ENCODE results near the gene PLPPR3.
"Not testable (repeated sequence)": the region's sequence is repeated elsewhere in the genome, so short reads cannot be mapped to it uniquely, and the experiment has no call there.

Gene PLPPR3

DNA sequence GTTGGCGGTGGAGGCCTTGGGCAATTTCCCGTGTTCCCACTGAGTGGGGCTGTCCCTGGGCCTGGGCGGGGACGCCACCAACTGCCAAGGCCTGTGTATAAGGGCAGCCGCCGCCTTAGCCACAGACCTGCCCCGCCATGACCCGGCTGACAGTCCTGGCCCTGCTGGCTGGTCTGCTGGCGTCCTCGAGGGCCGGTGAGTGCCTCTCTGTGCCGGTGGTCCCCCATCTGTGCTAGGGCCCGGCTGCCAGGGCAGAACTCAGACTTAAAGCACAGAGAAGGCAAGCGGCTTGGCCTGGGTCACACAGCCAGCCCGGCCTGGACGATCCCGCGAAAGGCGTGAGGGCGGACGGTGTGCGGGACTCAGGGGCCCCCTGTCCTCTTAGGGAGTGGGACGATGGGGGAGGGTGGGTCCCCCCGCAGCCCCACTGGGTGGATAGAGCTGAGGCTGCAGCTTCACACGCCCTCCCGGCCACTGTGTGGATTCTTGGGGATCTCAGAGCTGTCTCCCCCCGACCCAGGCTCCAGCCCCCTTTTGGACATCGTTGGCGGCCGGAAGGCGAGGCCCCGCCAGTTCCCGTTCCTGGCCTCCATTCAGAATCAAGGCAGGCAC, 6.1 kb upstream of the PLPPR3 start, which contains the start of gene AZU1:
Gene AZU1 (plus strand): TSS at position 128 of the 612 bp plus-strand sequence. CDS start 10 bp downstream, at position 138.
- DNase-seq = no peak

DNA sequence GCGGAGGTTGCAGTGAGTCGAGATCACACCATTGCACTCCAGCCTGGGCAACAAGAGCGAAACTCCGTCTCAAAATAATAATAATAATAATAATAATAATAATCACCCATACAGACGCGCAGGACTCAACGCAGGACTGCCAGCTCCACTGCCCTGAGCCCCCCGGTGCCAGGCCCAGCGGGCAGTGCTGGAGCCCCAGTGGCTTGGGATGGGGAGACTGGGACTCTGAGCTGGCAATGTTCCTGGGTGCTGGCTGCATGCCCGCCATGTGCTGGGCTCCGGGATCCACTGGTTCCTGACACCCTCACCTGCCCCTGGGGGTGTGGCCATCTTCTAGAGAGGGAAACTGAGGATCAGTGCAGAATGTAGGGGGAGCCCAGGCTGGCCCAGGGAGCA, 5.6 kb upstream of the PLPPR3 start:
- DNase-seq = no peak

DNA sequence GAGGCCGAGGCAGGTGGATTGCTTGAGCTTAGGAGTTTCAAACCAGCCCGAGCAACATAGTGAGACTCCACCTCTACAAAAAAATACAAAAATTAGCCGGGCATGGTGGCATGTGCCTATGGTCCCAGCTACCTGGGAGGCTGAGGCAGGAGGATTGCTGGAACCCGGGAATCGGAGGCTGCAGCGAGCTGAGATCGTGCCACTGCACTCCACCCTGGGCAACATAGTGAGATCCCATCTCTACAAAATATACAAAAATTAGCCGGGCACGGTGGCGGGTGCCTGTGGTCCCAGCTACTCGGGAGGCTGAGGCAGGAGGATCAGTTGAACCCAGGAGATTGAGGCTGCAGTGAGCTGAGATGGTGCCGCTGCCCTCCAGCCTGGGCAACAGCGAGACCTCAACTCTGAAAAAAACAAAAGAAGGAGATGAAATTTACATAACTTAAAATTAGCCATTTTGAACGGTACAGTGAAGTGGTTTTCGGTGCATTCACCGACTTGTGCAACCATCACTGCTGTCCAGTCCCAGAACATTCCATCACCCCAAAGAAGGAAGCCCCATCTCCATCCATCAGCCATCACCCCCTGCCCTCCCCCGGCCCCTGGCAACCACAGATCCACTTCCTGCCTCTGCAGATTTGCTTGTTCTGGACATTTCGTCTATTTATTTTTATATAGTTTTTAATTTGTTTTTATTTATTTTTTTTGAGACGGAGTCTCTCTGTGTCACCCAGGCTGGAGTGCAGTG, 4.3 kb upstream of the PLPPR3 start:
- DNase-seq = no peak

DNA sequence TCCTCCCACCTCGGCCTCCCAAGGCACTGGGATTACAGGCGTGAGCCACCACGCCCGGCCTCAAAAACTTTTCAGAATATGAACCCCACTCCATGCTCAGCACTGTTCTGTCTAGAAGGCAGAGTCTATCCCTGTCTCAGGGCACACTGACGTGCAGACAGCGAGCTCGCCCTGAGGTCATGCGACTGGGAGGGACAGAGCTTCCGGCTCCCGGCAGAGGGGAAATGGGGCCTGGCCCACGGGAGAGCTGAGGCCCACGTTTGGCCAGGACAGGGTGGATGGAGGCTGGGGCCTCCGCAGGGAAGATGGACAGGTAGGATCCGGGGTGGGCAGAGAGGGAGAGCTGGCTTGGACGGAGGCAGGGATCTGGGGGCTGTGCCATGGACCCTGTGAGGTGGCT, 3.1 kb upstream of the PLPPR3 start:
- no peak for DNase-seq

DNA sequence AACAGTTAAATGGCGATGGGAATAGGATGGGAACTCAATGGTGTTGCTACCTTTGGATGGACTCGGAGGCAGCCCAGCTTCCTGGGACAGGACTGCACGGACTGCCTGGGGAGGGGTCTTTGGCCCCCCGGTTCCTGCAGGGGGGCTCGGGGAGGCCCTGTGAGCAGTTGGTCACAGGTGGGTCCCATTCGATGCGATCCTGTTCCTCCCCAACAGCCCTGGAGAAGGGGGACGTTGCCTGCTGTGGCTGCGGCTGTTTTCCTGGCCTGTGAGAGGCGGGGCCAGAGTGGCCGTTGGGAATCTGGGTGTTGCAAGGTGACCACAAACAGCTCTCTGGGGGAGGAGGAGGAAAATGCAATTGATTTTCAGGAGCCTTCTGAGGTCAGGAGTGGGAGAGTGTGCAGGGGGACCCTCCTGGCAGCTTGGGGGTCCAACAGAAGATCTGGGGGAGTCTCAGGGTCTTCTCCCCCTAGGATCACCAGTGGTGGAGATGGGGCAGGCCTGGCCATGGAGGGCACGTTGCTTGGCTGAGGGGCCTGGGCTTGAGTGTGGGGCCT, 1.9 kb upstream of the PLPPR3 start:
- DNase-seq = no peak

DNA sequence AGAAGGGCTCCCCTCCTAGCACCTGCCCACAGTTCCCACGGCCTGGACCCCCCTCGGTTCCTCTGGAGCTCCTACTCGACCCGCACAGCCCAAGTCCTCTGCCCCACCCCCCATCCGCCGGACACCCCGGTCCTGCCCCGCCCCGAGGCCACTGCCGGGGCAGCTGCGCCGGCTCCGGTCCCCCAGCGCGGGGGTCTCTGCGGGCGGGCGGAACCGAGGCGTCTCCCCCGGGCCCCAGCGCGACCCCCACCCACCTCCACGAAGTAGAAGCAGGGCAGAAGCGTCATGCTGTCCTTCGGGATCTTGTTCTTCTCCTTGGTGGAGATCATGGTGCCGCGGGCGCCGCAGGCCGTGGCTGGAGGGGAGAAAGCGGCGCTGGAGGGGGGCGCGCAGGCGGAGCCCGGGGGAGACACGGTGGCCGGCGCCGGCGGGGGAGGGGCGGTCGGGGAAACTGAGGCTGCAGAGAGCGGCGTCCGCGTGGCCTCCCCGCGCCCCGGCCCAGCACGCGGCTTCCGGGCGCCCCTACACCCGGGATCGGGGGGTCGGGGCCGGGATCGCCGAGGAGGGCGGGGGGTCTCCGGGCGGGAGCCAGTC, 427 bp downstream of the PLPPR3 start:
- DNase-seq = no peak

DNA sequence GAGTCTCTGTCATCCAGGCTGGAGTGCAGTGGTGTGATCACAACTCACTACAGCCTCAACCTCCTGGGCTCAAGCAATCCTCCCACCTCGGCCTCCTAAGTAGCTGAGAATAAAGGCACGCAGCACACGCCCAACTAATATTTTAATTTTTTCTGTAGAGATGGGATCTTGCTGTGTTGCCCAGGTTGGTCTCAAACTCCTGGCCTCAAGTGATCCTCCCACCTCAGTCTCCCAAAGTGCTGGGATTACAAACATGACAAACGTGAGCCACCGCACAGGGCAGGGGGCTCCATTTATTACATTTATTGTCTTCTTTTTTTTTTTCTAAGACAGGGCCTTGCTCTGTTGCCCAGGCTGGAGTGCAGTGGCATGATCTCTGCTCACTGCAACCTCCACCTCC, 1.5 kb downstream of the PLPPR3 start:
- DNase-seq = not testable (repeated sequence)

DNA sequence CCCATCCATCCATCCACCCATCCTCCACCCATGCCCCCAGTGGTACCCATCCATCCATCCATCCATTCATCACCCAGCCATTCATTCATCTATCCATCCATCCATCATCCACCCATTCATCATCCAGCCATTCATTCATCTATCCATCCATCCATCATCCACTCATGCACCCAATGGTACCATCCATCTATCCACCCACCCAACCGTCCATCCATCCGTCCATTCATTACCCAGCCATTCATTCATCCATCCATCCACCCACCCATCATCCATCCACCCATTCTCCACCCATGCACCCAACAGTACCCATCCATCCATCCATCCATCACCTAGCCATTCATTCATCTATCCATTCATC, 5.3 kb downstream of the PLPPR3 start:
- no peak for DNase-seq

DNA sequence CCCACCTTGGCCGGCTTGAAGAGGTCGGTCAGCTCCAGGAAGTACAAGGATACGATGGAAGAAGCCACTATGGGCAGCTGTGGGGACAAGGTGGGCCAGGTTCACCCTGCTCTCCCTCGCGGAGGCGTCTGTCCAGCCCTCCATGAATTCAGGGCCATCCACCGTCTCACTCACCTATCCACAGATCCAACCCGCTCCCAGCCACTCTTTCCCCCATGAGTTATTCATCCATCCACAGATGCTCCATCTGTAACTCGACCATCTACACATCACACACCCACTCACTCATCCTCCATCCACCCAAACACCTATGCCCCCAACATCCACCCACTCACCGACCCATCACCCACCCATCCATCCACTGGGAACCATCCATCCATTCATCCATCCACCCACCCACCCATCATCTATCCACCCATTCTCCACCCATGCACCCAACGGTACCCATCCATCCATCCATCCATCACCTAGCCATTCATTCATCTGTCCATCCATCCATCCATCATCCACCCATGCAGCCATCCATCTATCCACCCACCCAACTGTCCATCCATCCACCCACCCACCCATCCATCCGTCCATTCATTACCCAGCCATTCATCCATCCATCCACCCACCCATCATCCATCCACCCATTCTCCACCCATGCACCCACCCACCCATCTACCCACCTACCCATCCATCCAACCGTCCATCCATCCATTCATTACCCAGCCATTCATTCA, 5.8 kb downstream of the PLPPR3 start:
- no peak for DNase-seq

DNA sequence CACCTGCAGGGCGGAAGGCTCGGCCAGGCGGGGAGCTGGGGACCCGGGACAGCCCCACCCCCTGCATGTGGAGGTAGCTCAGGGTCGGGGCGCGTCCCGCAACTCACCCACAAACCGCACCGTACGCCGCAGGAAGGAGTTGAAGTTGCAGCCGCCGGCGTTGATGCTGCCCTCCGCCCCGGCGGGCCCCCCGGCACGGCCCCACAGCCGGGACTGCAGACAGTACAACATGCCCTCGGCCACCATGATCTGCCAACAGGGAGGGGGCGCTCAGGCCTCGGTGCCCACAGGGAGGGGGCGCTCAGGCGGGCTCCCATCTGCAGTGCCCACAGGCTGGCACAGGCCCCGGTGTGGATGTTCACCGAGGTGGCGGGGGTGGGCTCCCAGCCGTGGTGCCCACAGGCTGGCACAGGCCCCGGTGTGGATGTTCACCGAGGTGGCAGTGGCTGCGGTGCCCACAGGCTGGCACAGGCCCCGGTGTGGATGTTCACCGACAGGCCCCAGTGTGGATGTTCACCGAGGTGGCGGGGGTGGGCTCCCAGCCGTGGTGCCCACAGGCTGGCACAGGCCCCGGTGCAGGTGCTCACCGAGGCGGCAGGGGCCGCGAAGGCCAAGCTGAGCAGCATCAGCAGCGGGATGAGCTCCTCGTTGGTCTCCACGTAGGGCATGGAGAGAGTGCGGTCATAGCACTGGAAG, 6.5 kb downstream of the PLPPR3 start:
- DNase-seq = no peak

DNA sequence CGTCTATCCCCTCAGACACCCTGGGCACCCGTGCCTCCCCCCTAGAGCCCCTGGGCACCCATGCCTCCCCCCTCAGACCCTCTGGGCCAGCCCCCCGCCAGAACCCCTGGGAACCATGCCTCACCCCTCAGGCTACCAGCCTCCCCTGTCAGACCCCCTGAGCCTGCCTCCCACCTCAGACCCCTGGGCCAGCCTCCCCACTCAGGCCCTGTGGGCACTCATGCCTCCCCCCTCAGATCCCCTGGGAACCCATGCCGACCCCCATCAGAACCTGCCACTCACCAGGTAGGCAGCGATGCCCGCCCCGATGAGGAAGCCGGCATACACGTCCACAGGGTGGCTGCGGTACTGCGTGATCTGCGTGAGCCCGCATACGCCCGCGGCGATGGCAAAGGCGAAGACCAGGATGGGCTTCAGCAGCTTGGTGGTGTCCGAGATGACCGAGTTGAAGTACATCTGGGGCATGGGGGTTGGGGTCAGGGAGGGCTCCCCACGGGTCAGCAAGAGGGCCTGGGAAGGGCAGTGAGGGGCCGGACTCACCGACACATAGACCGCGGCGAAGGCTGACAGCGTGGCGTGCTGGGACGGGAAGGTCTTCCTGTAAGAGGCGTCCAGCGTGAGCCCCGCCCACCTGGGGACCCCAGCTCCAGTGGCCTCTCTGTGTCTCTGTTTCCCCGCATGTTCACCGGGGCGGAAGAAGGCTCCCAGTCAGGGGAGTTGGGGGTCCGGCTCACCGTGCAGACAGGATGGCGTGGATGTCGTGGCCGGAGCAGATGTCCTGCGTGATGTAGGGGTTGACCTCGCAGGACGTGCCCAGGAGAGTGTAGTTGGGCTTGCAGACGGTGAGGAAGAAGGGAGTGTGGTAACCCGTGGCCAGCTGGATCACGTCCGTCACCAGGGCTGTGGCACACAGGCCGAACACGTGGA, 7.3 kb downstream of the PLPPR3 start:
- no peak for DNase-seq

DNA sequence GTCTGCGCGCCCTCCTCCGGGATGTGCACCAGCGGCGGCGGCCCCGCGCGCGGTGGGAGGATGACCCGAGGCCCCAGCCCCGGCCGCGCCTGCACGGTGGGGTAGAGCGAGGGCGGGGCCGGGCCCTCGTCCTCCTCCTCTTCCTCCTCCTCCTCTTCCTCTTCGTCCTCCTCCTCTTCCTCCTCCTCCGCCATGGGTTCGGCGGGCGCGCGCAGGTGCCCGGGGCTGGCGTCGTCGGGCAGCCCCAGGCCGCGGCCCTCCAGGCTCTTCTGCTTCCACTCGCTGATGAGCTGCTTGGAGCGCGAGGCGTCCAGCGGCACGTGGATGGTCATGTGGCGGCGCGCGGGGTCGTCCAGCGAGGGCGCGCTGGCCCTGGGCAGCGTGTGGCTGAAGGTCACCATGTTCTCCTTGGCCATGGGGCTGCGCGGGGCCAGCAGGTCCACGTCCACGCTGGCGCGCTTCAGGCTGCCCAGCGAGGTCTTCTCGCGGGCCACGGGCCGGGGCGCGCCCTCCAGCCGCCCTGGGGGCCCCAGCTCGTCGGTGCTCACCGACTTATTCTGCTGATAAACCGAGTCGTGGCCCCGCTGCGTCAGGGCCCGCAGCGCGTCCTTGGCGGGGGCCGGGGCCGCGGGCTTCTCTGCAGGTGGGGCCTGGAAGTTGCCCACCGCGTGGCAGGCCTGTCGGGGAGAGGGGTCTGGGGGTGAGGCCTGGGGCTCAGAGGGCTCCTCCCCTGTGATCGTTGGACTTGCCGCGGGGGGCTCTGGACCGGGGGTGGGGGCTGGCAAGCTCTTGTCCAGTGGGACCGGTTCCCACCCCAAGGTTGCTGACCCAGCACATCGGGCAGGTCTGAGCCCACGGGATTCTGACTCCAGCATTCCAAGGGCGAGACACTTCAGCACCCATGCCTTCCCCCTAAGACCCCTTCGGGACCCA, 8.3 kb downstream of the PLPPR3 start:
- DNase-seq = no peak

DNA sequence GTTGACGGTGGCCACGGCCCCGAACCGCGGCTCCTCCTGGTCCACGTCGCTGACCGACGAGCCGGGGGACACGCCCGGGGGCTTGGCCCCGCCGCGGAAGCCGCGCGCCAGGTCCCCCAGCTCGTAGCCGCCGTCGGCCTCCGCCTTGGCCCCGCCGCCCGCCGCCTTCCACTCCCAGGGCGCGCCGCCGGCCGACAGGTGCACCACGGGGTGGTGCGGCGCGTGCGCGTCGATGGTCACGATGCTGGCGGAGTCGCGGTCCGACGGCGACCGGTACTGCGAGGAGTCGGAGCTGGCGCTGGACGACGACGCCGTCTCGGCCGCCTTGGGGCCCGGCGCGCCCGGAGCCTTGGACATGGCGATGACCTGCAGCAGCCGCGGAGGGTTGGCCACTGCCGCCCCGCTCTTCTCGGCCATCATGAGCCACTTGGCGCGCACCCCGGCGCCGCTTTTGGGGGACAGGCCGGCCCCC, 9.0 kb downstream of the PLPPR3 start:
- DNase-seq = no peak

DNA sequence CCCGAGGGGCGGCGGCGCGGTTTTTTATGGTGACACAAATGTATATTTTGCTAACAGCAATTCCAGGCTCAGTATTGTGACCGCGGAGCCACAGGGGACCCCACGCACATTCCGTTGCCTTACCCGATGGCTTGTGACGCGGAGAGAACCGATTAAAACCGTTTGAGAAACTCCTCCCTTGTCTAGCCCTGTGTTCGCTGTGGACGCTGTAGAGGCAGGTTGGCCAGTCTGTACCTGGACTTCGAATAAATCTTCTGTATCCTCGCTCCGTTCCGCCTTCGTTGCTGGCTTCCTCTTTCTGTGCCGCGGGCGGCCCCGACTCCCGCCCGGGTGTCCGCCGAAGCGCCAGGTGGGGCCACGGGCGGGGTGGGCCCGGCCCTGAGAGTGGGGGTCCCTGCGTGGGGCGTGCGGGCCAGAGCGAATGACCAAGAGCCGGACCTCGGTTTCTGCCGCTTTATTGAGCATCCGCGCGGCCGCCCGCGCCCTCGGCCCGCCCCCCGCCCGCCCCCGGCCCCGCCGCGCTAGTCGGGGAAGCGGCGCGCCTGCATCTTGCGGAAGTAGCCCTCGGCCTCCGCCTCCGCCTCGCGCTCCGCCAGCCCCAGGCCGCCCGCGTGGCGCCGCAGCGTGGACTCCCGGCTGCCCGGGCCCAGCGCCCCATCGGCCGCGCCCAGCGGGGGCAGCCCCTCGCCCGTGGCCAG, 9.6 kb downstream of the PLPPR3 start:
- DNase-seq = no peak

DNA sequence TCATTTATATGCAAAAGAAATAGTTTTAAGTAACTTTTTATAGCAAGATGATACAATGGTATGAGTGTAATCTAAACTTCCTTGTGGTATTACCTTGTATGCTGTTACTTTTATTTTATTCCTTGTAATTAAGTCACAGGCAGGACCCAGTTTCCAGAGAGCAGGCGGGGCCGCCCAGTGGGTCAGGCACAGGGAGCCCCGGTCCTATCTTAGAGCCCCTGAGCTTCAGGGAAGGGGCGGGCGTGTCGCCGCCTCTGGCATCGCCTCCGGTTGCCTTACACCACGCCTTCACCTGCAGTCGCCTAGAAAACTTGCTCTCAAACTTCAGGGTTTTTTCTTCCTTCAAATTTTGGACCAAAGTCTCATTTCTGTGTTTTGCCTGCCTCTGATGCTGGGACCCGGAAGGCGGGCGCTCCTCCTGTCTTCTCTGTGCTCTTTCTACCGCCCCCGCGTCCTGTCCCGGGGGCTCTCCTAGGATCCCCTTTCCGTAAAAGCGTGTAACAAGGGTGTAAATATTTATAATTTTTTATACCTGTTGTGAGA, 10.2 kb downstream of the PLPPR3 start:
- DNase-seq = no peak

DNA sequence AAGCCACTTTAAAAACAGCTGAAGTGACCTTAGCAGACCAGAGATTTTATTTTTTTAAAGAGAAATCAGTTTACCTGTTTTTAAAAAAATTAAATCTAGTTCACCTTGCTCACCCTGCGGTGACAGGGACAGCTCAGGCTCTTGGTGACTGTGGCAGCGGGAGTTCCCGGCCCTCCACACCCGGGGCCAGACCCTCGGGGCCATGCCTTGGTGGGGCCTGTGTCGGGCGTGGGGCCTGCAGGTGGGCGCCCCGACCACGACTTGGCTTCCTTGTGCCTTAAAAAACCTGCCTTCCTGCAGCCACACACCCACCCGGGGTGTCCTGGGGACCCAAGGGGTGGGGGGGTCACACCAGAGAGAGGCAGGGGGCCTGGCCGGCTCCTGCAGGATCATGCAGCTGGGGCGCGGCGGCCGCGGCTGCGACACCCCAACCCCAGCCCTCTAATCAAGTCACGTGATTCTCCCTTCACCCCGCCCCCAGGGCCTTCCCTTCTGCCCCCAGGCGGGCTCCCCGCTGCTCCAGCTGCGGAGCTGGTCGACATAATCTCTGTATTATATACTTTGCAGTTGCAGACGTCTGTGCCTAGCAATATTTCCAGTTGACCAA, 10.8 kb downstream of the PLPPR3 start:
- no peak for DNase-seq

DNA sequence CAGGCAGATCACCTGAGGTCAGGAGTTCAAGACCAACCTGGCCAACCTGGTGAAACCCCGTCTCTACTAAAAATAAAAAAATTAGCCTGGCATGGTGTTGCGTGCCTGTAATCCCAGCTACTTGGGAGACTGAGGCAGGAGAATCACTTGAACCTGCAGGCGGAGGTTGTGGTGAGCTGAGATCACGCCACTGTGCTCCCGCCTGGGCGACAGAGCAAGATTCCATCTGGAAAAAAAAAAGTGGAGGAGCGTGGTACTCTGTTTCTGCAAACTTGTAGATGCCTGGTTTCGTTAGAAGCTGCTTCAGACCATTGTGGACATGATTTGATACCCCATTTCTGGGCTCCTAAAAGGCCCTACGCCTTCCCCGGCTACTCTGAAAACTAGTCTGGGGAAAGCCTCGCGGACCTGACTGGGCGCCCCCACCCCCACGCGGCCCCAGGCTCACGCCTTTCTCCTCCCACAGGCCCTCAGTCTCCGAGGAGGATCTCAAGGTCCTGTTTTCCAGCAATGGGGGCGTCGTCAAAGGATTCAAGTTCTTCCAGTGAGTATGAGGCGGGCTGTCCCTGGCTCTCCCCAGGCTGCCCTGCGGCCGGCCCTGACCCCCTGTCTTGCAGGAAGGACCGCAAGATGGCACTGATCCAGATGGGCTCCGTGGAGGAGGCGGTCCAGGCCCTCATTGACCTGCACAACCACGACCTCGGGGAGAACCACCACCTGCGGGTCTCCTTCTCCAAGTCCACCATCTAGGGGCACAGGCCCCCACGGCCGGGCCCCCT, 11.5 kb downstream of the PLPPR3 start:
- no peak for DNase-seq

DNA sequence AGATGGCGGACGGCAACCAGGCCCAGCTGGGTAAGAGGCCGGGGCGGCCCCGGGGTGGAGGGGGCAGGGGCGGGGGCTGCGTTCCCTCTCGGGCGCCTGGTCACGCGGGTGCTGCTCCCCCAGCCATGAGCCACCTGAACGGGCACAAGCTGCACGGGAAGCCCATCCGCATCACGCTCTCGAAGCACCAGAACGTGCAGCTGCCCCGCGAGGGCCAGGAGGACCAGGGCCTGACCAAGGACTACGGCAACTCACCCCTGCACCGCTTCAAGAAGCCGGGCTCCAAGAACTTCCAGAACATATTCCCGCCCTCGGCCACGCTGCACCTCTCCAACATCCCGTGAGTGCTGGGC, 13.4 kb downstream of the PLPPR3 start:
- no peak for DNase-seq

Data from stimulated activated CD4-positive, alpha-beta T cell treated with anti-CD3 and anti-CD28 coated beads, Interleukin-4, amount 100 ng/mL, for 1 hour (primary cell).